ENCODE measurements around the gene AMN. TPM values are rescaled to one million over a fixed set of nuclear protein-coding genes. Genes with fewer than 3 reads are reported as not detected.

The AMN gene
- polyA plus RNA-seq, 3 donors: 1.5 to 12.3 (median 2.0) TPM

- 92 to 95% (median 94%) methylated on average over 25 to 26 of the region's 26 CpGs for WGBS, 3 donors
- no peak overlapping the region for H3K27ac ChIP-seq (ENCODE audit: low read depth, low read length)
These were observed 46.8 kb downstream of the AMN start for GRCh38 chr14:102969060-102969791.

GRCh38 chr14:102969901-102970300 lies 47.4 kb downstream of the AMN start:
- 85 to 93% (median 93%) methylated on average over 11 of the region's 11 CpGs for WGBS, 3 donors
- H3K27ac ChIP-seq (ENCODE audit: low read depth, low read length): no peak overlapping the region

GRCh38 chr14:102970496-102970895 lies 48.0 kb downstream of the AMN start:
- 89 to 94% (median 91%) methylated on average over 10 of the region's 10 CpGs for WGBS, 3 donors
- no peak overlapping the region for H3K27ac ChIP-seq (ENCODE audit: low read depth, low read length)

GRCh38 chr14:102971314-102971713 lies 48.9 kb downstream of the AMN start:
- 75 to 96% (median 92%) methylated on average over 9 of the region's 9 CpGs for WGBS, 3 donors
- H3K27ac ChIP-seq (ENCODE audit: low read depth, low read length): no peak overlapping the region

GRCh38 chr14:102971836-102972606 lies 49.6 kb downstream of the AMN start:
- 93 to 95% (median 94%) methylated on average over 25 of the region's 25 CpGs for WGBS, 3 donors
- no peak overlapping the region for H3K27ac ChIP-seq (ENCODE audit: low read depth, low read length)

DNA sequence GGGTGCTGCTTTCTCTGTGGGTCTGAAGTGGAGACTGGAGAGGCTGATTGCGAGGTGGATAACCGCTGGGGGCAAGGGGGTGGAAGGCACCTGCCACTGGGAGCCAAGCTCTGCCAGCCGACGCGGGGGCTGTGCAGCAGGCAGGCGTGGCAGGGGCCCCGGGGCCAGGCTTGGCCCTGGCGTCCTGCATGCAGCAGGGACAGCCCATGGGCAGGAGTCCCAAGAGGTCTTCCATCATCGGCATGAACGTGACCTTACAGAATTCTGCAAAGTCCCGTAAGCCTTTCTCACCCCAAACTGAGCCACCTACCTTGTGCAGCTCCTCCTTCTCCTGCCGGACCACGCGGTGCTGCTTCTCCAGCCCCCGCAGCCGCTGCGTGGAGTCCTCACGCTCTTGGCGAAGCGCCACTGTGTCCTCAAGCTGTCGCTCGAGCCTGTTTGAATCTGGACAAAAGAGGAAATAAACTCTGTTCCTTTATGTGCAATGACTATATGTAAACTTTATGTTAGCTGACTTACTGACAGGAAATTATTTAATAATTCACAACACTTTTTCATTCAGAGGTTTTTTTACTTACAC lies 51.3 kb downstream of the AMN start:
- WGBS, 3 donors: 63 to 80% (median 65%) methylated on average over 21 to 22 of the region's 22 CpGs
- H3K27ac ChIP-seq (ENCODE audit: low read depth, low read length): no peak overlapping the region

GRCh38 chr14:102975662-102976061 lies 53.2 kb downstream of the AMN start:
- 91 to 93% (median 91%) methylated on average over 17 of the region's 17 CpGs for WGBS, 3 donors
- H3K27ac ChIP-seq (ENCODE audit: low read depth, low read length): no peak overlapping the region

GRCh38 chr14:102977475-102977874 lies 55.0 kb downstream of the AMN start:
- WGBS, 3 donors: 86 to 91% (median 90%) methylated on average over 8 of the region's 8 CpGs
- no peak overlapping the region for H3K27ac ChIP-seq (ENCODE audit: low read depth, low read length)

DNA sequence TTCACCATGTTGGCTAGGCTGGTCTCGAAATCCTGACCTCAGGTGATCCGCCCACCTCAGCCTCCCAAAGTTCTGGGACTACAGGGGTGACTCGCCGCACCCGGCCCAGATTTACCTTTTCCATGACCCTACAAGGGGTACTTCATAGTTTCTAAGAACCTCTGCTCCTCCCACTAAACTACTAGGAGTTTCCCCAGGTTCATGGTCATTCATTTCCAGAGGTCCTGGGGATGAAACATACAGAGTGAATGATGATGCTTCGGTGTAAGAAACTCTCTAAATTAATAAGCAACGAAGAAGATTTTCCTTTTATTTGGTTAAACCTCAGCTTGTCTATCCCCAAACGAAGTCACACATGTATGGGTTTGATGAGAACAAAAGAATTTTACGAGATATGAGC lies 56.9 kb downstream of the AMN start:
- H3K27ac ChIP-seq (ENCODE audit: low read depth, low read length): no peak overlapping the region
- WGBS, 3 donors: 93 to 95% (median 94%) methylated on average over 9 of the region's 9 CpGs

GRCh38 chr14:102980409-102980810 lies 57.9 kb downstream of the AMN start:
- 84 to 93% (median 88%) methylated on average over 8 of the region's 8 CpGs for WGBS, 3 donors
- H3K27ac ChIP-seq (ENCODE audit: low read depth, low read length): no peak overlapping the region

Other genes with a start within 250 kb of the AMN start
- 10 to 100 TPM in 1 of 3 donors, 1 to 10 TPM in 2; 2.7 to 13.5 (median 7.5) TPM for gene TRAF3, start 145.2 kb upstream of the AMN start, polyA plus RNA-seq
- gene CDC42BPB, start 134.9 kb downstream of the AMN start, polyA plus RNA-seq: 10 to 100 TPM; 22.8 to 53.5 (median 39.0) TPM
- 1 to 10 TPM in 2 of 3 donors, under 1 TPM in 1; 0.09 to 3.6 (median 1.2) TPM for gene LBHD2, start 161.5 kb downstream of the AMN start, polyA plus RNA-seq
- gene EXOC3L4, start 172.1 kb downstream of the AMN start, polyA plus RNA-seq: 1 to 10 TPM; 1.7 to 4.5 (median 1.7) TPM
- gene TNFAIP2, start 200.8 kb downstream of the AMN start, polyA plus RNA-seq: 100 to 1,000 TPM in 2 of 3 donors, 10 to 100 TPM in 1; 24.6 to 405 (median 266) TPM